SK-N-SH treated with all-trans-retinoic acid at 6 μM for 48 hours (cell line): ENCODE measurements around the gene SCN4A.

Source experiments
- BACH2 ChIP-seq: fragments of 250-450 bp; sonication (Bioruptor Pico); IDR thresholded peaks from 2 replicates; pipeline ENCODE4 v1.9.0; 2021; ENCODE audit warnings: mild to moderate bottlenecking, borderline replicate concordance
- CREB5 ChIP-seq: fragments of 250-450 bp; sonication (Bioruptor Pico); IDR thresholded peaks from 2 replicates; pipeline ENCODE4 v1.5.1; 2020; ENCODE audit warnings: low read depth, mild to moderate bottlenecking, moderate library complexity
- CSDC2 ChIP-seq: fragments of 250-450 bp; sonication (Bioruptor Pico); IDR thresholded peaks from 2 replicates; pipeline ENCODE4 v1.5.0; 2020; ENCODE audit warnings: mild to moderate bottlenecking, moderate library complexity
- CSRNP3 ChIP-seq: fragments of 250-450 bp; sonication (Bioruptor Pico); IDR thresholded peaks from 2 replicates; pipeline ENCODE4 v1.5.1; 2021; ENCODE audit warnings: mild to moderate bottlenecking, moderate library complexity
- GLIS3 ChIP-seq: fragments of 250-450 bp; sonication (Bioruptor Pico); IDR thresholded peaks from 2 replicates; pipeline ENCODE4 v1.5.0; 2020; ENCODE audit warnings: mild to moderate bottlenecking, moderate library complexity
- OSR1 ChIP-seq: fragments of 250-450 bp; sonication (Bioruptor Pico); IDR thresholded peaks from 2 replicates; pipeline ENCODE4 v1.8.0; 2022; ENCODE audit warnings: moderate library complexity, mild to moderate bottlenecking, inconsistent platforms
- PATZ1 ChIP-seq: fragments of 250-450 bp; sonication (Bioruptor Pico); IDR thresholded peaks from 2 replicates; pipeline ENCODE4 v1.8.0; 2020; ENCODE audit warnings: mild to moderate bottlenecking, moderate library complexity, borderline replicate concordance
- RARB ChIP-seq: fragments of 250-450 bp; sonication (Bioruptor Pico); IDR thresholded peaks from 2 replicates; pipeline ENCODE4 v1.8.0; 2021; ENCODE audit warnings: mild to moderate bottlenecking, moderate library complexity
- TCF4 ChIP-seq: fragments of 250-450 bp; sonication (Bioruptor Pico); IDR thresholded peaks from 2 replicates; pipeline ENCODE4 v1.8.0; 2021; ENCODE audit warnings: mild to moderate bottlenecking, moderate library complexity, borderline replicate concordance
- TSHZ2 ChIP-seq: fragments of 250-450 bp; sonication (Bioruptor Pico); IDR thresholded peaks from 2 replicates; pipeline ENCODE4 v1.5.0; 2020; ENCODE audit warnings: mild to moderate bottlenecking, moderate library complexity
- ZFP30 ChIP-seq: fragments of 450-650 bp; formaldehyde crosslinking; IDR thresholded peaks from 2 replicates; pipeline ENCODE4 v1.5.0; 2022; ENCODE audit warnings: mild to moderate bottlenecking, moderate library complexity
- ZNF565 ChIP-seq: fragments of 450-650 bp; formaldehyde crosslinking; conservative IDR thresholded peaks from 2 replicates; pipeline ENCODE4 v1.5.0; 2020; ENCODE audit warnings: low read depth, mild to moderate bottlenecking, moderate library complexity
- ZNF70 ChIP-seq: fragments of 450-650 bp; formaldehyde crosslinking; IDR thresholded peaks from 2 replicates; pipeline ENCODE4 v1.5.0; 2020; ENCODE audit warnings: mild to moderate bottlenecking, moderate library complexity
- ZNF8 ChIP-seq: fragments of 450-650 bp; formaldehyde crosslinking; IDR thresholded peaks from 2 replicates; pipeline ENCODE4 v1.5.0; 2020; ENCODE audit warnings: mild to moderate bottlenecking, moderate library complexity

- TF ChIP-seq PATZ1 (CRISPR knock-in tag) = no peak
- TF ChIP-seq CSRNP3 (CRISPR knock-in tag) = no peak
- TF ChIP-seq RARB (CRISPR knock-in tag) = no peak
- no peak for TF ChIP-seq TCF4 (CRISPR knock-in tag)
- TF ChIP-seq CSDC2 (CRISPR knock-in tag) = no peak
- no peak for TF ChIP-seq CREB5 (CRISPR knock-in tag)
- no peak for TF ChIP-seq ZNF565
- no peak for TF ChIP-seq TSHZ2 (CRISPR knock-in tag)
- no peak for TF ChIP-seq BACH2
- TF ChIP-seq ZNF70 (CRISPR knock-in tag) = no peak
- no peak for TF ChIP-seq ZFP30 (CRISPR knock-in tag)
- no peak for TF ChIP-seq OSR1 (CRISPR knock-in tag)
- TF ChIP-seq GLIS3 (CRISPR knock-in tag) = no peak
- no peak for TF ChIP-seq ZNF8
Measured at GRCh38 chr17:63999680-64000531, 27.2 kb upstream of the SCN4A start.
